Effector memory CD8-positive, alpha-beta T cell (primary cell): ENCODE measurements around the gene MBD3.

ENCODE experiments used
- ATAC-seq: fragments of 150-1000 bp; cut with Tn5 transposase; replicated peaks from 2 replicates; pipeline ENCODE4 v1.10.0; 2021; ENCODE audit warnings: mild to moderate bottlenecking, moderate library complexity
- DNase-seq, 3 experiments: peaks; one replicate each; pipeline ENCODE4 v3.0.0; 2021
- H3K27ac Mint-ChIP-seq, 2 donors: one replicate each; pipeline ENCODE4 v1.8.0; 2022; ENCODE audit warnings: mild to moderate bottlenecking in 2 of 2, mixed read lengths in 2 of 2, moderate library complexity in 2 of 2
- H3K27me3 Mint-ChIP-seq, 2 donors: one replicate each; pipeline ENCODE4 v1.8.0; 2022; ENCODE audit warnings: mixed read lengths in 2 of 2
- H3K36me3 Mint-ChIP-seq: one replicate; pipeline ENCODE4 v1.8.0; 2022; ENCODE audit warnings: mild to moderate bottlenecking, moderate library complexity, mixed read lengths; ENCODE audit not compliant: insufficient read depth
- H3K4me1 Mint-ChIP-seq, 2 donors: one replicate each; pipeline ENCODE4 v1.8.0; 2022; ENCODE audit warnings: low read depth in 2 of 2, mixed read lengths in 2 of 2
- H3K4me3 Mint-ChIP-seq, 2 donors: one replicate each; pipeline ENCODE4 v1.8.0; 2022; ENCODE audit warnings: mild to moderate bottlenecking in 2 of 2, mixed read lengths in 2 of 2, moderate library complexity in 2 of 2
- H3K9me3 Mint-ChIP-seq, 2 donors: one replicate each; pipeline ENCODE4 v1.8.0; 2022; ENCODE audit warnings: mixed read lengths in 2 of 2

MBD3 gene

DNA sequence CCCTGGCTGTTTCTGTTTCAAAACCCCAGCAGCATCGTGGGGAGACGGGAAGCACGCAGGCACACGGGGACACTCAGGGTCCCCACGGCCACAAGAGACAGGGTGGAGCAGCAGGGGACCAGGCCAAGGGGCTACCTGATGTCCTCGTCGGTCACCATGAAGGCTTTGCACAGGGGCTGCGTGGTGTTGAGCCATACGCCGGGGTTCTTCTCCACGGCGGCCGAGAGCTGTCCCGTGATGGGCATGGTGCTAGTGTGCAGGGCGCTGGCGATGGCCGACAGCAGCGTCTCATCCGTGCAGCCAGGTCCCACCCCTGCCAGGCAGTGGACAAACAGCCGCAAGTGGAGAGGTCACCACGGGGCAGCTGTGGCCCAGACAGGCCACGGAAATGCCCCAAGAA is 11.7 kb downstream of the MBD3 start:
- no peaks in the 10 kb centered on the region for H3K9me3 Mint-ChIP-seq
- no peaks in the 10 kb centered on the region for H3K27me3 Mint-ChIP-seq
- DNase-seq (no peak), ATAC-seq (no peak)
- no peak overlapping the region for H3K4me3 Mint-ChIP-seq
- H3K4me1 Mint-ChIP-seq = peaks cover 0 to 4% of the 10 kb centered on the region in 2 donors
- H3K36me3 Mint-ChIP-seq = peaks cover 25% of the 10 kb centered on the region
- H3K27ac Mint-ChIP-seq = no peak overlapping the region

DNA sequence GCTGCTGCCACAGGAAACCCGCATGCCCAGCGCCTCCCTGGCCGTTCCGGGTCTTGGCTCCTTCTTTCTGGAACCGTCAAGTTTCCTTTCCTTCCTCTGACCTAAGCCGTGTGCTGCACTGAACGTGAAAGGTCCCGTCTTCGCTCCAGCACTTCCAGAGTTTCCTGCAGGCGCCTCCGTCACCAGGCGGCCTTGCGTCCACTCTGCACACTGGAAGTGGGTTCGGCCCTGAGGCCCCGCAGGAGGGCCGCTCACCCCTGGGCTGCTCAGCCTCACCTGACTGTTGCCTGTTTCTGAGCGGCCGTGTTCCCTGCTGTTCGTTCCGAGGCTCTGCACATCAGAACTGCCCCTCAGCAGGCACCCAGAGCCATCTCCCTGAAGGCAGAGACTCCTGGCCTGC is 12.3 kb downstream of the MBD3 start:
- ATAC-seq (no peak), DNase-seq (no peak)
- Mint-ChIP-seq H3K9me3 (no peaks in the 10 kb centered on the region), H3K4me1 (peaks cover 0 to 2% of the 10 kb centered on the region in 2 donors), H3K27me3 (no peaks in the 10 kb centered on the region), H3K36me3 (peaks cover 25% of the 10 kb centered on the region), H3K27ac (no peak overlapping the region), H3K4me3 (no peak overlapping the region)

DNA sequence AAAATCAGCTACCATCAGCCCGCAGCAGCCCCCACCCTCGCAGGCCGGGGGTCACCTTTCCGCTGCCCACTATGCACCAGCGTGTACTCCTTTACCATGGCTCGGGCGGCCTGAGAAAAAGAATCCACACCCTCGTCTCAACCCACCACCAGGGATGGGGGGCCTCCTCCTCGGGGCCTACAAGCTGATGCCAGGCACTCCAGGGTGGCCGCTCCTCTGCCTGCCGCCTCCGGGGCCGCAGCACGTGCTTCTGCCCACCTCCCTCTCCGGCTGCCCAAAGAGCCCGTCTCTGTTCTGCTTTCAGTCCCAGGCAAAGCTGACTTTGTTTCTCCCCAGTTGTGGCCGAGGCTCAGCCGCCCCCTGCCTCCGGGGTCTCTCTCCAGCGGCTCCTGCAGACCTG is 13.4 kb downstream of the MBD3 start:
- H3K4me1 Mint-ChIP-seq = no peaks in the 10 kb centered on the region
- H3K4me3 Mint-ChIP-seq = no peak overlapping the region
- H3K9me3 Mint-ChIP-seq = no peaks in the 10 kb centered on the region
- DNase-seq (no peak), ATAC-seq (no peak)
- H3K36me3 Mint-ChIP-seq = peaks cover 25% of the 10 kb centered on the region
- no peaks in the 10 kb centered on the region for H3K27me3 Mint-ChIP-seq
- no peak overlapping the region for H3K27ac Mint-ChIP-seq

DNA sequence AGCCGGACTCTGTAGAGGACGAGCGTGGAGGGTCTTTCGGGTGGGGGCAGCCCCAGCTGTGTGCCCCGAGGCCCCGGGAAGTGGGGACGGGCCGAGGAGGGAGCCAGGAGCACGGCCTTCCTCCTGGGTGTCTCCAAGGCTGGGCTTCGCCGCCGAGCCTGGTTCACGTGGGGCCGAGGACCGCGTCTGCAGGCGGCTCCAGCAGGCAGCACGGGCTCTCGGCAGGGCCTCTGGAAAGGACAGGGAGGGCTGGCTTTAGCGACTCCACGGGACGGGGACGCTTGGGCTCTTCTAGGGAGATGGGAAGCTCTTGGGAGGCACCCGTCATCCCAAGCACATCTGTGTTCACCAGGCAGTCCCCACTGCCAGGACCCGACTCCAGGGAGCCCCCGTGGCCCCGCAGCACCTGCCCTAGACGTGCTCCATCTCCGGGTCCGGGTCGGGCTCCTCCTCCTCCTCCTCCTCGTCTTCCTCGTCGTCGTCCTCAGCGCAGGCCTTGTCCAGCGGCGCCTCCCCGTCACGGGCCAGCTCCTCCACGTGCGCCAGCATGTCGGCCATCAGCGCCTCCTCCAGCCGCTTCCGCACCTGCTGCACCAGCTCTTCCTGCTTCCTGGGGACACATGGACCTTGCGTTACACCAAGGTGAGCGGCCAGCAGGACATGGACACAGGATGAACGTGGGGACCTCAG is 14.6 kb downstream of the MBD3 start:
- DNase-seq (no peak), ATAC-seq (no peak)
- H3K4me1 Mint-ChIP-seq = no peaks in the 10 kb centered on the region
- H3K36me3 Mint-ChIP-seq = peaks cover 22% of the 10 kb centered on the region
- H3K27me3 Mint-ChIP-seq = no peaks in the 10 kb centered on the region
- no peaks in the 10 kb centered on the region for H3K9me3 Mint-ChIP-seq
- no peak overlapping the region for H3K27ac Mint-ChIP-seq
- H3K4me3 Mint-ChIP-seq = no peak overlapping the region

DNA sequence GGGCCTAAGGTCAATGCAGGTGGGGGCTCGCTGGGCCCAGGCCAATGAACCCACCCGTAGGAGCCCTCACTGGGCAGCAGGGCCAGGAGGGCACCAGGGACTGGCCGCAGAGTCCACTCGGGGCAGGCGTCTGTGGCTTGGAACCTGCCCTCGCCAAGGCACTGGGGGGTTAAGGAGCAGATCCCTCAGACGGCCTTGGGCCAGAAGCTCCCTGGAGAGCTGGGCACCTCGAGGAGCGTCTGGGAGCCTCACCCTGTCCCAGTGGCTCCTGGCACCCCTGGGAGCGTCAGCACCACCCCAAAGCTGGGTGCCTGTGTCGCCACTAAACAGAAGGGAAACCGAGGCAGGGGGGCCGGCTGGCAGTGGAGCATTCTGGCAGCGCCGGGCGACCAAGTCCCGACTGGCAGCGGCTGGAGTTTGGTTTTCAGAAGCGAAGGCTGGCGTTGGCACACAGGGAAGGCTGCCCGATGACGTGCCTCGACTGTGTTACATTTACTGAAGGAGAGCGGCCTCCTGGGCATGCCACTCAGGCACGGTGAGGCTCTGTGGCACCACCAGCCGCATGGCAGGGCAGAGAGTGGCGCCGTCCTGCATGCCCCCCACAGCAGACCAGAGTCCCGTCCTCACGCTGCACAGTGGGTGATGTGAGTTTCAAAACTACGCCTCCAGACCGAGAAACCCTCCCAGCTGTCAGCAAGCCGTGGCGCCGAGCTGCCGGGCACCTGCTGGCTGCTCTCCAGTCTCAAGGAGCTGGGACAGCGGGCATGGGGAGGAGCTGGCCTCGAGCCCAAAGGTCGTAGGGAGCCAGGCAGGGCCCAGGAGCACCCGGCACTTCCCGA is 15.4 kb downstream of the MBD3 start:
- H3K4me3 Mint-ChIP-seq = no peak overlapping the region
- no peaks in the 10 kb centered on the region for H3K4me1 Mint-ChIP-seq
- peaks cover 18% of the 10 kb centered on the region for H3K36me3 Mint-ChIP-seq
- H3K27me3 Mint-ChIP-seq = no peaks in the 10 kb centered on the region
- H3K9me3 Mint-ChIP-seq = no peaks in the 10 kb centered on the region
- ATAC-seq = no peak
- no peak overlapping the region for H3K27ac Mint-ChIP-seq
- no peak for DNase-seq

DNA sequence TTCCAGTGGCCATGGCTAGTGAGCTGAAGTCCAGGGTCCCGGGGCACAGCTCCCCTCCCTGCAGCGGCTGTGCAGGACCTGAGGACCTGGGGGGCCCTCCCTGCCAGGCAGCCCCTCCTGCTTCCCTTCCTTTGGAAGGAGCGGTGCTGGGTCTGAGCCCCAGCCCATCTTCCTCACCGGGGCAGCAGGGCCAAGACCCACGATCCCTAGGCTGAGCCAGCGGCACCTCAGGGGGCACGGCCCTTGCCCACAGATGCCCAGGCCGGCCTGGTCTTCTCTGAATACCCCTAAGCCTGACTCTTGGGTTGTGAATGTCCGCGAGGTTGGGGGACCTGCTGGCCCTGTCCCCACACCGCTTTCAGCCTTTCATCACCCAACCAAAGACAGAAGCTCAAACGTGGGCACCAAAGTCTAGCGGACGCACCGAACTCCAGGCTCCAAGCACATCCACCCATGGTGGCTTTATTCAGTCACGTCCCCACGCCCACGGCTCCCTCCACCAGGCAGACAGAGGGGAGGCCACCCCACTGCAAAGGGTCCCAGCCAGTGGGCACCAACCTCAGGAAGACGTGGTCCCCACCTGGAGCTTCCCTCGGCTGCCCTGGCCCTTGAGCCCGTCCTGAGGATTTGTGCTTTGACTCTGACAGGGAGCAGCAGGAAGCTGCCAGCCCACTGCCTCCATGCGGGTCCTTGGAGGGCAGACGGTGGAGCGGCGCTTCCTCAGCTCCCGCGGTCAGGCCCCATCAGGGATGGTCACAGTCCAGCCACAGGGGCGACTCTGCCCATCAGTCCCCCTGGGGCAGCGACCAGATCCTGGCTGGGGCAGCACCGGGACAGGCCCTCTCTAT is 16.2 kb downstream of the MBD3 start:
- Mint-ChIP-seq H3K4me3 (no peak overlapping the region), H3K27ac (no peak overlapping the region), H3K36me3 (peaks cover 18% of the 10 kb centered on the region), H3K9me3 (no peaks in the 10 kb centered on the region), H3K4me1 (no peaks in the 10 kb centered on the region), H3K27me3 (no peaks in the 10 kb centered on the region)
- DNase-seq (no peak), ATAC-seq (no peak)

DNA sequence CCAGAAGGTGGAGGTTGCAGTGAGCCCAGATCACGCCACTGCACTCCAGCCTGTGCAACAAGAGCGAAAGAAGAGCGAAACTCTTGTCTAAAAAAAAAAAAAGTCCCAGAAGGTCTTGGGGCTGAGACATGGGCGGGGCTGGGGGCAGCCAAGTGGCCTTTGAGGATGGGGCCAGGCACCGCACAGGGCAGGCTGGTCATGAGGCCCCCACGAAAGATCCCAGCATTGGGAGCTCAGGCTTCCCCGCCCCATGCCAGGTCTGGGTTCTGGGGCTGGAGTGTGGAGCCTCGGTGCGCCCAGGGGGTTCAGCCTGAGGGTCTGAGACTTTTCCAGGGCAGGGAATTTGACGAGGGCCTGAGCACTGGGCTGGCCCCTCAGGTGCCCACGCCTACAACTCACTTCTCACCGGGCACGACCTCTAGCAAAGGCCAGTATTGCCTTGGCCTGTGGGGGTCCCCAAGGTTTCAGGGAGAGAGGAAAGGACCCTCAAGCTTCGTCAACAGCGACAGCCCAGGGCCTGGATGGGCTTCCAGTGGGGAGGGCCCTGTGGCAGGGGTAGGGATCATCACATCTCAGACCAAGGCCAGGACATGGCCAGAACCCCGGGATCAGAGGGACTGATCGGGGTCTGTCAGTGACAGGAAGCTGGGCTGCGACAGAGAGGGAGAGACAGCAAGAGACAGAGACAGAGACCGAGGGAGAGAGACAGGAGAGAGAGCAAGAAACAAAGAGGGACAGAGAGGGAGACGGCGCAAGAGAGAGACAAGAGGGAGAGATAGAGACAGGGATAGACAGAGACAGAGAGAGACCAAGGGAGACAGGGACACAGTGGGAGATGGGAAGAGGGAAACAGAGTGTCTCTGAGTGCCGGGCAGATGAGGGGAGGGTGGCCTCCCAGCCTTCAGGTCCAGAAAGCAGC is 17.1 kb downstream of the MBD3 start:
- DNase-seq (no peak), ATAC-seq (no peak)
- H3K4me1 Mint-ChIP-seq = no peaks in the 10 kb centered on the region
- peaks cover 12% of the 10 kb centered on the region for H3K36me3 Mint-ChIP-seq
- H3K4me3 Mint-ChIP-seq = no peak overlapping the region
- no peaks in the 10 kb centered on the region for H3K9me3 Mint-ChIP-seq
- H3K27me3 Mint-ChIP-seq = peaks cover 1 to 3% of the 10 kb centered on the region in 2 donors
- no peak overlapping the region for H3K27ac Mint-ChIP-seq

DNA sequence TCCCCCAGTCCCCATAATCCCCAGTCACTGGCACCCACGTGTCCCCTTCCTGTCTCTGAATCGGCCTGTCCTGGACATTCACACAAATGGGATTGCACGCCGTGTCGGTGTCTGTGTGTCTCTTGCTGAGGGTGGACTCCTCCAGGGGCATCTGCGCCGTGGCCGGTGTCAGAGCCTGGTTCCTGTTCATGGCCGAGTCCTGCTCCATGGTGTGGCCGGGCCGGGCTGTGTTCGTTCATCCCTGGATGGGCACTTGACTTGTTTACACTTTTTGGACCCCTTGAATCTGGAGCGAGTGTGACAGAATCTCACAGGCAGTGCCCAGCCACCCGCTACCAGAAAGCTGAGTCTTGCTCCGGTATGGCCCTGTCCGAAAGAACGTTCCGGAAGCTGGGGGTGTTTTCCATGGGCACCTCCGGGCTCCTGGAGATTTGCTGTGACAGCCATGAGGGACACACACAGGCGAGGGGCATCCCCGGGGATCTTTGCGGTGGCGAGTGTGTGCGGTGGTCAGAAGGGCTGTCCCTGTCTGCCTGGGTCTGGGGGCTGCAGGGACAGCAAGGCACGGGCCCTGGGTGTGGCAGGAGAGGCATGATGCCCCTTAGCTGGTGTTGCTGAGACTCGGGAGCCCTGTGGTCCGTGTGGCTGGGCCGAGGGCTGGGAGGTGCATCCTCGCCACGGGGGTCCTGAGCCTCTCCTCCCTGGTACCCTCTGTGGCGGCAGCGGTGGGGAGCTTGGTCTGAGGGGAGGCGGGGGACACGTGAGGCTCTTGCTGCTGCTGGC is 18.1 kb downstream of the MBD3 start:
- H3K27ac Mint-ChIP-seq = no peak overlapping the region
- no peak overlapping the region for H3K4me3 Mint-ChIP-seq
- peaks cover 6% of the 10 kb centered on the region for H3K36me3 Mint-ChIP-seq
- no peaks in the 10 kb centered on the region for H3K9me3 Mint-ChIP-seq
- no peak for ATAC-seq
- peaks cover 12 to 14% of the 10 kb centered on the region in 2 donors for H3K27me3 Mint-ChIP-seq
- DNase-seq = no peak
- peaks cover 0 to 4% of the 10 kb centered on the region in 2 donors for H3K4me1 Mint-ChIP-seq

DNA sequence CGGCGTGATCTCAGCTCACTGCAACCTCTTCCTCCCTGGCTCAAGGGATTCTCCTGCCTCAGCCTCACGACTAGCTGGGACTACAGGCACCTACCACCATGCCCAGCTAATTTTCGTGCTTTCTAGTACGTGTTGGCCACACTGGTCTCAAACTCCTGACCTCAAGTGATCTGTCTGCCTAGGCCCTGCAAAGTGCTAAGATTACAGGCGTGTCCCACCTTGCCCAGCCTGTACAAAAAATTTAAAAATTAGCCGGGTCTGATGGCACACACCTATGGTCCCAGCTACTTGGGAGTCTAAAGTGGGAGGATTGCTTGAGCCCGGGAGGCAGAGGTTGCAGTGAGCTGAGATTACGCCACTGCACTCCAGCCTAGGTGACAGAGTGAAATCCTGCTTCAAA is 19.9 kb downstream of the MBD3 start:
- DNase-seq (no peak), ATAC-seq (no peak)
- H3K4me1 Mint-ChIP-seq = peaks cover 2 to 4% of the 10 kb centered on the region in 2 donors
- H3K36me3 Mint-ChIP-seq = peaks cover 13% of the 10 kb centered on the region
- no peaks in the 10 kb centered on the region for H3K9me3 Mint-ChIP-seq
- no peak overlapping the region for H3K4me3 Mint-ChIP-seq
- H3K27me3 Mint-ChIP-seq = peaks cover 12 to 16% of the 10 kb centered on the region in 2 donors
- H3K27ac Mint-ChIP-seq = no peak overlapping the region

DNA sequence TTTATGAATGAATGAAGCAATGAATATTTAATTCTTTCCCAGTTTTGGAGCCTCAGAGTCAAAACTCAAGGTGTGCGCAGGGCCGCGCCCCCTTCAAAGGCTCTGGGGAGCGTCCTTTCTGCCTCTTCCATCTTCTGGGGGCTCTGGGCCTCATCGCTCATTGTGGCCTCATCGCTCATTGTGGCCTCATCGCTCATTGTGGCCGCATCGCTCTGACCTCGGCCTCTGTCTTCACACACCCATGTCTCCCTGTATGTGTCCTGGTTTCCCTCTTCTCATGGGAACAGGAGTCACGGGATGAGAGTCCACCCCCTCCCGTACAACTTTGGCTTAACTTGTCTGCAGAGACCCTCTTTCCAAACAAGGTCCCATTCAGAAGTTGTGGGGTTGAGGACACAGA is 21.3 kb downstream of the MBD3 start:
- no peak for ATAC-seq
- H3K27me3 Mint-ChIP-seq = peaks cover 12 to 16% of the 10 kb centered on the region in 2 donors
- H3K4me1 Mint-ChIP-seq = peaks cover 2 to 4% of the 10 kb centered on the region in 2 donors
- no peak for DNase-seq
- H3K9me3 Mint-ChIP-seq = no peaks in the 10 kb centered on the region
- no peak overlapping the region for H3K4me3 Mint-ChIP-seq
- peaks cover 13% of the 10 kb centered on the region for H3K36me3 Mint-ChIP-seq
- no peak overlapping the region for H3K27ac Mint-ChIP-seq

DNA sequence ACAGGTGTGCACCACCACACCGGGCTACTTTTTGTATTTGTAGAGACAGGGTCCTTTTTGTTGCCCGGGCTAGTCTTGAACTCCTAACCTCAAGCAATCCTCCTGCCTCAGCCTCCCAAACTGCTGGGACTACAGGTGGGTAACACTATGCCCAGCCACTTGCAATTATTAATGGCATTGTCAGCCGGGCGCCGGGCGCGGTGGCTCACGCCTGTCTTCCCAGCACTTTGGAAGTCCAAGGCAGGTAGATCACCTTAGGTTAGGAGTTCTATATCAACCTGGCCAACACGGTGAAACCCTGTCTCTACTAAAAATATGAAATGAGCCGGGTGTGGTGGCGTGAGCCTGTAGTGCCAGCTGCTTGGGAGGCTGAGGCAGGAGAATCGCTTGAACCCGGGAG is 21.8 kb downstream of the MBD3 start:
- Mint-ChIP-seq H3K4me3 (peak overlapping the region in 1 of 2 donors; percentile 63), H3K9me3 (no peaks in the 10 kb centered on the region), H3K27me3 (peaks cover 12 to 16% of the 10 kb centered on the region in 2 donors), H3K36me3 (peaks cover 13% of the 10 kb centered on the region), H3K27ac (no peak overlapping the region), H3K4me1 (peaks cover 2 to 4% of the 10 kb centered on the region in 2 donors)
- DNase-seq = no peak
- no peak for ATAC-seq

DNA sequence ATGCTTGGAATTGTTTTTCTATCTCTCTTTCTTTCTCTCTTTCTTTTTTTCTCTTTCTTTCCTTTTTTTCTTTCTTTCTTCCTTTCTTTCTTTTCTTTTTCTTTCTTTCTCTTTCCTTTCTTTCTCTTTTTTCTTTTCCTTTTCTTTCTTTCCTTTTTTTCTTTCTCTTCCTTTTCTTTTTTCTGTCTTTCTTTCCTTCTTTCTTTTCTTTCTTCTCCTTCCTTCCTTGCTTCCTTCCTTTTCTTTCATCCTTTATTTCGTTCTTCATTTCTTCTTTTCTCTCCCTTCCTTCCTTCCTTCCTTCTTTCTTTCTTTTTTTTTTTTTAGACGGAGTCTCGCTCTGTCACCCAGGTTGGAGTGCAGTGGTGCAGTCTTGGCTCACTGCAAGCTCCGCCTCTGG is 22.7 kb downstream of the MBD3 start:
- peaks cover 12 to 16% of the 10 kb centered on the region in 2 donors for H3K27me3 Mint-ChIP-seq
- DNase-seq (no peak), ATAC-seq (no peak)
- H3K4me1 Mint-ChIP-seq = peaks cover 2 to 4% of the 10 kb centered on the region in 2 donors
- no peaks in the 10 kb centered on the region for H3K9me3 Mint-ChIP-seq
- H3K36me3 Mint-ChIP-seq = peaks cover 13% of the 10 kb centered on the region
- H3K4me3 Mint-ChIP-seq = peak overlapping the region; percentile 63 to 68
- H3K27ac Mint-ChIP-seq = peak overlapping the region in 1 of 2 donors; percentile 68
